Measurements from ENCODE around the gene MYO1H. TPM values are rescaled to one million over a fixed set of nuclear protein-coding genes. Genes with fewer than 3 reads are reported as not detected.

MYO1H gene
- total RNA-seq, 1 experiment from 2014 or later, result 0.26 TPM

- peaks cover 12 to 65% (median 52%) of the 10 kb centered on the region in 3 experiments; a peak in 6 of 7 replicates for H3K36me3 Mint-ChIP-seq (ENCODE audit: insufficient read depth in 1 of 3, low read depth in 3 of 3)
- H4K8ac ChIP-seq (replicated peaks; ENCODE audit: insufficient read length, low read depth, low read length), result no peak overlapping the region
- no peak overlapping the region for H2BK12ac ChIP-seq (ENCODE audit: insufficient read length, low read depth, low read length)
- H3K18ac ChIP-seq (ENCODE audit: insufficient read length, low read depth, low read length), result no peak overlapping the region
- H2AFZ ChIP-seq (ENCODE audit: low read length), result no peak overlapping the region
- H4K20me1 ChIP-seq (ENCODE audit: control insufficient read depth, insufficient read depth, insufficient read length), result no peaks in the 10 kb centered on the region
- no peak overlapping the region for H2BK20ac ChIP-seq (ENCODE audit: low read depth, low read length, poor library complexity, severe bottlenecking)
- no peaks in the 10 kb centered on the region for H3K79me1 ChIP-seq (ENCODE audit: insufficient read depth, low read depth, low read length, poor library complexity, severe bottlenecking)
- H3K23me2 ChIP-seq (ENCODE audit: insufficient read length, low read depth, low read length, poor library complexity, severe bottlenecking), result no peaks in the 10 kb centered on the region
- no peak overlapping the region for H3K23ac ChIP-seq (ENCODE audit: insufficient read length, low read depth, low read length)
- H3K9me3 ChIP-seq (ENCODE audit: control insufficient read depth, low read depth, low read length), result no peaks in the 10 kb centered on the region
- H3K27me3 ChIP-seq (ENCODE audit: insufficient read depth, low read length), result no peaks in the 10 kb centered on the region
- H3K27ac ChIP-seq (ENCODE audit: insufficient read length, low read depth, low read length), result no peak overlapping the region
- H3K56ac ChIP-seq (ENCODE audit: insufficient read length, low read depth, low read length), result no peak overlapping the region
- H3K4me1 Mint-ChIP-seq, result no peaks in the 10 kb centered on the region
- H3K27ac Mint-ChIP-seq, result no peak overlapping the region
- H2BK120ac ChIP-seq (ENCODE audit: low read depth, low read length, poor library complexity, severe bottlenecking), result no peak overlapping the region
- no peak overlapping the region for H4K5ac ChIP-seq (ENCODE audit: insufficient read length, low read depth, low read length)
- no peak overlapping the region for H2BK5ac ChIP-seq (ENCODE audit: insufficient read length, low read length)
- H3K27me3 Mint-ChIP-seq (ENCODE audit: low read depth), result no peaks in the 10 kb centered on the region
- no peak overlapping the region for H4K91ac ChIP-seq (ENCODE audit: insufficient read length, low read depth, low read length)
- no peak for DNase-seq
- H3T11ph ChIP-seq (ENCODE audit: low read length), result no peak overlapping the region
- H3K79me2 ChIP-seq (ENCODE audit: insufficient read depth, low read length), result no peaks in the 10 kb centered on the region; the same call in 1 of the 2 replicates
- H3K14ac ChIP-seq (ENCODE audit: insufficient read depth, low read length), result no peak overlapping the region
- no peak overlapping the region for H3K4me2 ChIP-seq (ENCODE audit: insufficient read depth, insufficient read length, low read length)
- no peak overlapping the region for H2AK5ac ChIP-seq (ENCODE audit: insufficient read length, low read length)
- no peak overlapping the region for H3K4me3 Mint-ChIP-seq
- WGBS (ENCODE audit: extremely low coverage, insufficient read length, low lambda C conversion rate), result no CpG with 5 or more reads among the region's 4 CpGs
- no peaks in the 10 kb centered on the region for H3K4me1 ChIP-seq (ENCODE audit: insufficient read depth, low read length)
- no peak overlapping the region for H2BK15ac ChIP-seq (ENCODE audit: low read depth, low read length)
- TF ChIP-seq CTCF (conservative IDR thresholded peaks at IDR 0.05), result no peak
- H3K9me3 Mint-ChIP-seq, result no peaks in the 10 kb centered on the region
- no peak overlapping the region for H3K9ac ChIP-seq (ENCODE audit: extremely low read depth, insufficient read length, low read length)
- H3K4ac ChIP-seq (ENCODE audit: low read depth, low read length), result no peak overlapping the region
These were observed 137.5 kb downstream of the MYO1H start for GRCh38 chr12:109485201-109485600.

Data from H9 (cell line).